Measurements from ENCODE around the gene RTRAF.

The RTRAF gene

DNA sequence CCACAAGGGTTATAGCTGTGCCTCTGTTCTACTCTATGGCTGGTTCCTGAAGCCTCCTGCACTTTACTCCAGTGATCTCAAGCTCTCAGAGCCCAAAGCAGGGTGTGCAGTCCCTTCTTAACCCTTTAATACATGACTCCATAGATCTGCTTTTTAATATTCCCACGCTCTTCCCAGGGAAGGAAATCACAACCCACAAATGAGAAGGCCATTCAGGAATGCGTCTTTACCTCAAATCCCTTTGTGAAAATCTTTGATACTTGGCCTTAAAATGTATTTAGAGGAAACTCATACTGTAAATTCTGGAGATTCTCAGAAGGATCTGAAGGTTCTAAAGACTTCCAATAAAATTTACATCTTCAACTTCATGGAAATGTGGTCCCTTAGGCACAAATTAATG is 62.5 kb downstream of the RTRAF start:
- no peak for DNase-seq

DNA sequence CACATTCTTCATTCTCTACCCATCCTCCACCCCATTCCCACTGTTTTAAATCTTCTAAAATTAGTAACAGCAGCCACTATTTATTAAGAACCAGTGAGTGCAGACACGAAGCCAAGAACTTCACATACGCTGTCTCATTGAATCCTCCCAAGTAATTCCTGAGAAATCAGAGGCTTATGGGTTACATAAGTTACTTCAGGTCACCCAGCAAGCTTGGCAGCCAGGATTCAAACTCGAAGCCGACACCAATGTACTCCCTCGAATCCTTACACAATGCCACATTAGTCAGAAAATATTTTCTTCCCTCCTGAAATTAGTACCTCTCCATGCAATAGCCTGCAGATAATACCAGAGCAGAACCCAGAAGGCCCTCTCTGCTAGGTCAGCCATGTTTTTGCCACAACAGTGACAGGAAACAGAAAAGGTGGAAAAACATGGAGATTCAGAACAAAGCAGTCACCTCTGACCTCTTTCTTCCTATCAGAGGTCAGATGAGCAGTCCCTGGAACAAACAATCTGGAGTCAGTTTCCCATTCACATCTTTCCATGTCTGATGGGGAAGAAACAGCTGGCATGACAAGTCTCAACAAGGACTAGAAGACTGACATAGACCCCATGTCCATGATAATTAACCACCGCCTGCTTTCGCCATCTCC is 63.1 kb downstream of the RTRAF start:
- DNase-seq: no peak

DNA sequence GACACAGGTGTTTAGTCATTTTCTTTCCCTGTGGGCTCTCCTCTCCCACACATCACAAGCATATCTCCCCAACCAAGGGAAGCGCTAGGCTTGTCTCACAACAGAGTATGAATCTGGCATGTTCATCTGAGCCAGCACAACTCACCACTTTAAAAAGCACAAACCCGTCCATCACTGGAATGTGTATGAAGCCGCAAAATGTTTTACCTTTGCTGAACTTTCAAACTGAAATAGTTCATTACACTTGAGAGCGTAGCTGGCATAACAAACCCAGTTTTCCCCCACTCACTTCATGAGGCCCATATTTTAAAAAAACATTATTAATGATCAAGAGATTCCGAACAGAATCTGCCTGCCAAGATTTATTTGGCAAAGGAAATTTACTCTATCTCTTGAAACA is 63.7 kb downstream of the RTRAF start:
- DNase-seq: no peak

DNA sequence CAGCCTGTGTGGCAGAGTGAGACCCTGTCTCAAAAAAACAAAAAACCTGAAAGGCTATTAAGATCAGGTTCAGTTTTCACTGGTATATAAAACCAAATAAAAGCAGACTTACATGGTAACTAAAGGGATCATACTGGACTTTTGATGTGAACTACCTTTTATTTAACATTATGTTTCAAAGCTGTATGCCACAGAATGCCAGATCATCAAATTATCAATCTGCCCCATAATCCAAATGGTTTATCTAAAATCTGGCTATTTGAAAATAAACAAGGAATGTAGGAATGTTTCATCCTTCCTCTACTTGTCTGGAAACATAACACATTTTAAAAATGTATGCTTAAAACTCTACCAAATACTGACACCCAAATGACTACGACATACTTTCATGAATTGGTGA is 65.3 kb downstream of the RTRAF start:
- DNase-seq: no peak

DNA sequence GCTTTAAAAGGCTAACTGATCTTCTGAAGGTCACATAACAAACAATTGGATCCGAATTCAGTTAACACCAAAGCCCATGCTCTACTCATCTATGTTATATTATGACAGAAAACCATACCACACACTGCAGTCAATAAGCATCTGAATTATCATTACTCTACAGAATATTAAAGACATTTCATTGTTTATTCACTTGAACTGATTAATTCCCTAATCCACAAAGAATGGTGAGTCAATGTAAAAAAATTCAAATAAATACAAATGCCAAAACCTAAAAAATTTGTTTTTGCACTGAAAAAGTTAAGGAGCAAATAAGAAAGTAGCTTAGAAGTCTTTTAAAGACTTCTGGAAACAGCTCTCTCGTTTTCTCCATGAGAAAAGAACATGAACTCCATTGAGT is 65.8 kb downstream of the RTRAF start:
- no peak for DNase-seq

DNA sequence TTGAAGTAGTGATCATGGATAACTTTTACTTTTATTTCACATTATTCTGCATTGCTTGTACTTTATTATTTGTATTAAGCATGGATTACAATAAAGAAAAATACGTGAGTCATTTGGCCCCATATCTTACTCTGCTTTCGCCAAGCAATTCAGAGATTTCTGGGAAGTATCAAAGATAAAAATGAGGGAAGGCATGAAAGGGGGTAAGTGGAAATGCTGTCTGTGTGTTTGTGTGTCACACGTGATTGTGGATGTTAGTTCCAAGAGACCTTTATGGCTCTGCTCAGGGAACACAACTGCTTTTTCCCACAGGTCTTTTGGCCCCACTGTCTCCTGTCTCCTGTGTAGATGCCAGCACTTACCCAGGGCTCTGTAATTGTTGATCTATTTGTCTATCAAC is 69.0 kb downstream of the RTRAF start:
- no peak for DNase-seq

DNA sequence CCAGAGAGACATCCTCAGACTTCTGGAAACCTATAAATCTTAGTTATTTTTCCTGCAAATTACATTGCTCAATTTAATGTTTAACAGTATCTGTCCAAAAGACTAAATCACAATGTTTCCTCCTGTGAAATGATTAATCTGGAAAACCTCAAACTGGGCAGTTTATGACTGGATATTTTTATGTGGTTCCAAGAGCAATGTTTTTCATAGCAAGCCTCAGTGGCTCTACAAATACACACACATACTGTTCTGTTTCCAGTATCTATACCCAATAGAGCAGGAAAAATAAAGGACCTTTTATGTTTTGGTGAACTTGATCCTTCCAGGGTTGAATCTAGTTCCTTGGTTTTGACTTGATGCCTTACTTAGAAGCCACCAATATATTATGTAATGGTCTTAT is 70.3 kb downstream of the RTRAF start:
- DNase-seq: no peak

DNA sequence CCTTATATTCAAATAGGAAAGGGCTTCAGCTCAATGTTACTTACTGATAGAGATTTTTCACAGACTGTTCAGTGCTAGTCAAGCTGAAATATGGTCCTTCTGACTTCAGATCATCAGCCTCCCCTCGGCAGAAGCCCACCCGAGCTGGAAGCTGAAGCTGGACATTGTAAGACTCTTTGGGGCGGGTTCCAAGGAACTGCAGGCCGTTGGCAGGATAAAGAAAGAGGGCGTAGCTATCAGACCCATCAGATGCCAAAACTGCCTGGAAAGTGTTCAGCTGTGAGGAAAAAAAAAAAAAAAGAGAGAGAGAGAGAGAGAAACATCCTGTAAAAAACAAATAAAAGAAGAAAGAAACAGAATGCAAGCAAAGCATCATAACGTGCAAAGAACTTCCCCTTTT is 70.7 kb downstream of the RTRAF start:
- DNase-seq: no peak
